Panc1 (cell line): Measurements from ENCODE around the gene TAPBP. TPM values are rescaled to one million over a fixed set of nuclear protein-coding genes. Genes with fewer than 3 reads are reported as not detected.

Source experiments
- ATAC-seq: fragments of 200-7000 bp; cut with Tn5 transposase; 2 replicates; pipeline ENCODE4 v1.9.1; 2020; ENCODE audit warnings: mild to moderate bottlenecking, moderate library complexity
- BruUV-seq: library from RNA; stranded (reverse); fragments of 400-500 nt; replicated peaks from 2 replicates; lab custom pipeline; 2021; lab: Mats Ljungman, UMichigan
- CTCF ChIA-PET: fragments of 300-600 bp; sonication (Branson Sonifier 250); formaldehyde crosslinking; loops from one replicate; lab custom pipeline; 2022; ENCODE audit warnings: antibody characterized with exemption; lab: Charles Lee
- POLR2A ChIA-PET: fragments of 300-600 bp; sonication (Branson Sonifier 250); formaldehyde crosslinking; loops from one replicate; lab custom pipeline; 2022; ENCODE audit warnings: antibody characterized with exemption; lab: Charles Lee
- DNase-seq: peaks from one replicate; pipeline ENCODE4 v3.0.0-alpha.2; 2010; ENCODE audit warnings: low read depth, low spot score
- H3K27ac ChIP-seq: 2 replicates; pipeline ENCODE4 v1.5.1; 2011; ENCODE audit warnings: mild to moderate bottlenecking, low read length, inconsistent platforms
- H3K27me3 ChIP-seq: fragments of 200-500 bp; sonication (Bioruptor generic); 2 replicates; pipeline ENCODE4 v1.6.0; 2014; ENCODE audit warnings: low read length, inconsistent platforms; ENCODE audit not compliant: control insufficient read depth, insufficient read depth
- H3K36me3 ChIP-seq: fragments of 200-500 bp; sonication (Bioruptor generic); 2 replicates; pipeline ENCODE4 v1.5.1; 2014; ENCODE audit warnings: inconsistent platforms, mild to moderate bottlenecking, low read length, moderate library complexity; ENCODE audit not compliant: control insufficient read depth, insufficient read depth
- H3K4me1 ChIP-seq: 2 replicates; pipeline ENCODE4 v1.5.1; 2011; ENCODE audit warnings: inconsistent platforms, mild to moderate bottlenecking, low read length, moderate library complexity; ENCODE audit not compliant: control insufficient read depth, insufficient read depth
- H3K4me3 ChIP-seq, 2 experiments: 2 replicates each; pipeline ENCODE4 v1.5.1; 2011 to 2012; ENCODE audit warnings: low read depth in 2 of 2, low read length in 2 of 2, mild to moderate bottlenecking in 2 of 2, inconsistent platforms in 1 of 2, moderate library complexity in 1 of 2
- H3K9me3 ChIP-seq: fragments of 200-500 bp; sonication (Bioruptor generic); 2 replicates; pipeline ENCODE4 v1.5.1; 2014; ENCODE audit warnings: low read depth, mild to moderate bottlenecking, inconsistent platforms, low read length, moderate library complexity; ENCODE audit not compliant: control insufficient read depth, insufficient read depth
- POLR2AphosphoS5 ChIP-seq: IDR thresholded peaks from 2 replicates; pipeline ENCODE4 v1.6.1; 2012; ENCODE audit warnings: mild to moderate bottlenecking, low read depth, low read length, moderate library complexity
- SIN3A ChIP-seq: IDR thresholded peaks from 2 replicates; pipeline ENCODE4 v1.6.1; 2012; ENCODE audit warnings: low read depth, mild to moderate bottlenecking, low read length, moderate library complexity, borderline replicate concordance; ENCODE audit not compliant: insufficient read depth
- TCF7L2 ChIP-seq: IDR thresholded peaks from 2 replicates; pipeline ENCODE4 v1.6.1; 2011; ENCODE audit warnings: mild to moderate bottlenecking, low read depth, low read length, inconsistent platforms
- in situ Hi-C: cut with HindIII; loops from 2 replicates; pipeline ENCODE4 v1.10.0; 2016; ENCODE audit warnings: low sequenced_read_pairs, low pct_unique_long_range_greater_than_20kb
- intact Hi-C: fragments of 100-400 bp; cut with micrococcal nuclease; formaldehyde crosslinking; loops from one replicate; pipeline ENCODE4 v1.10.0; 2022; ENCODE audit not compliant: unreplicated experiment
- total RNA-seq: library from RNA; stranded (reverse); gene quantifications from one replicate; pipeline ENCODE4 v1.2.1, GENCODE V29; 2021; ENCODE audit not compliant: unreplicated experiment
- TF ChIP-seq, protein P1 (sequence below), 2 experiments: IDR thresholded peaks; 2 replicates each; pipeline ENCODE4 v1.6.1; 2011 to 2012; ENCODE audit warnings: low read depth in 2 of 2, control low read depth in 1 of 2, low read length in 1 of 2, mild to moderate bottlenecking in 1 of 2, moderate library complexity in 1 of 2; ENCODE audit not compliant: insufficient read depth in 1 of 2
- TF ChIP-seq, protein P2 (sequence below): fragments of 450-650 bp; IDR thresholded peaks from 2 replicates; pipeline ENCODE4 v1.5.1; 2017; ENCODE audit warnings: mild to moderate bottlenecking

The TAPBP gene
- total RNA-seq, 1 experiment from 2014 or later = 246 TPM

DNA sequence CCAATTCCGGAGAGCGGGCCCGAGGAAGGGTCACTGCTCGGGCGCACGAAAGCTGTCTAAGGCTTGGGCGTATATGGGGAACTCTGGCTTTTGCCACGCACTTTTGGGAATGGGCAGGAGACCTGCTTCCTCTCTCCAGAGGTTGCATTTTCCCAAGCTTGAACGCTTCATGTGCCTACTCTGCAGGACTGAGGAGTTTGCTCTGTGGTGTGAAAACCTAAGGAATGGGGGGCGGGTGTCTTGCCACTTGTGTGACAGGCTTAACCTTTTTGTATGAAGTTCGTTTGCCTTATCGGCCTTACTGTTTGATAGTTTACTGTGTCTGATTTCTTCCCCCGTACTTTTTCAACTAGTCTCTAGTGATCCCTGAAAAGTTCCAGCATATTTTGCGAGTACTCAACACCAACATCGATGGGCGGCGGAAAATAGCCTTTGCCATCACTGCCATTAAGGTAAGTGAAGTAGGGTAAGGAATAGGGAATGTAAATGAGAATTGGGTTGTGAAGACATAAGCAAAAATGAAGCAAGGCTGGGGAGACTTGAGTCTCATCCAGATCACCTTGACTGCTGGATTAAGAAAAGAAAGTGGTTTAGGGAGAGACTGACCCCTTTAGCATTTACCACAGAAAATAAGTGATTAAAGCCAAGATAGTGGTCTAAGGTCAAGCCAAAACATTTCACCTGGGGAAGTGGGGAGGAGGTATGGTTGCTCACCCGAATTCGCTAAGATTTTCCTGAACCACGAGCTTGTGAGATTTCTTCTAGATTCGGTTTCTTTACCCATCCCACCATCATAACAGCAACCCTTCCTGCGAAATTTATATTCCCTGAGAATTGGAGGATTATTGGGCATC lies 41.4 kb downstream of the TAPBP start:
- peak overlapping the region; percentile 97 for H3K4me3 ChIP-seq
- ChIA-PET CTCF (no interaction called here), POLR2A (interaction anchor here (0.6 to 1.3 kb wide), 4 partner anchors 11 to 328 kb away, joined by 3 to 13 read pairs (median 4); no protein-coding TSS in a partner anchor)
- H3K36me3 ChIP-seq = peaks cover 35% of the 10 kb centered on the region
- no peaks in the 10 kb centered on the region for H3K9me3 ChIP-seq
- peaks cover 30% of the 10 kb centered on the region for H3K4me1 ChIP-seq
- TF ChIP-seq SIN3A (no peak; the same call in 1 of the 2 replicates), POLR2AphosphoS5 (peak; percentile 38; the same call in 1 of the 2 replicates)
- intact Hi-C loops (no loop called here), in situ Hi-C loops (no loop called here)
- DNase-seq (no peak), ATAC-seq (peak; percentile 20)
- TSS peak; percentile 92 for BruUV-seq
- peak overlapping the region; percentile 100 for H3K27ac ChIP-seq
- H3K27me3 ChIP-seq = no peaks in the 10 kb centered on the region

DNA sequence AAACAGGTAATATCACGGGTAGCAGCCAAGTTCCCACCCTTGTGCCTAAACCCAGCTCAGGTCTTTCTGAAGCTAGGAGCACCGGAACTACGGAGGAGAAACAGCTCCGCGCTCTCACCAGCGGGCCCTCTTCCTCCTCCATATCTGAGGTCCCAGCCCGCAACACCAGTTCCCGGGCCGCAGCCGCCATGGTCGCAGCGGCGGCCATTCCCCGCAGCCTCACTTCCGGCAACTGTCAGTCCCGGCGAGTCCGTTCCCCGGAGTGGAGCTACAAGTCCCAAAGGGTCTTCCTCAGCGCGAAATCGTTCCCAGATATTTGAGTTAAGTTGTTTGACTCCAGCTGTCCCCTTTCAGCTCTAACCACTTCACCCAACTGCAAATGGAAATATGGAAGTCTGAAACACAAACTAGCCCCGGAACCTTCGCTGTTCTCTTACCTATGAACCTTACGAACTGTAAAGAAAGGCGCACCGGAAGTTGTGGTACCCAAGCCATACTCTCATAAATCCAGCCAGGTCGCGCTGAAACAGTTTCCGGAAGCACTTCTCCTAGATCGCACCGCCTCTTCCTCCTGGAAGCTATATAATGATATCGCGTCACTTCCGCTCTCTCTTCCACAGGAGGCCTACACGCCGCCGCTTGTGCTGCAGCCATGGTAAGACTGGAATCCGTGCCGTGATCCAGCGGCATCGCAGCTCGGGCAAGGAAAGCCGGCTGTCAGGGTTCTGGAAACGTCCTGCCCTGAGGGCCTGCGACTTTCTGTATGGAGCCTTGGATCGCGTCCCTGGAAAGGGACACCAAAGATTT lies 42.2 kb downstream of the TAPBP start, which contains the start of the genes RPS18 and VPS52:
RPS18 (plus strand) TSS at position 608 of the 807 bp plus-strand sequence; CDS start at position 653, 45 bp downstream.
VPS52 (minus strand) TSS at position 409 of the 807 bp plus-strand sequence; CDS start at position 208, 201 bp downstream.
- Histone ChIP-seq H3K36me3 (peaks cover 37% of the 10 kb centered on the region), H3K27ac (peak within 1 kb of the TSS; percentile 100), H3K4me1 (peaks cover 28% of the 10 kb centered on the region), H3K9me3 (no peaks in the 10 kb centered on the region), H3K4me3 (peak within 1 kb of the TSS; percentile 97), H3K27me3 (no peaks in the 10 kb centered on the region)
- POLR2A ChIA-PET = interaction anchor here (0.6 to 1.3 kb wide), 7 partner anchors 10 to 327 kb away, joined by 3 to 13 read pairs (median 4); no protein-coding TSS in a partner anchor
- ATAC-seq (peak; percentile 93), DNase-seq (peak; percentile 93)
- peak; percentile 21; the same call in 1 of the 2 replicates for TF ChIP-seq TCF7L2
- peak; percentile 100 for TF ChIP-seq POLR2AphosphoS5
- TF ChIP-seq, protein P1, sequence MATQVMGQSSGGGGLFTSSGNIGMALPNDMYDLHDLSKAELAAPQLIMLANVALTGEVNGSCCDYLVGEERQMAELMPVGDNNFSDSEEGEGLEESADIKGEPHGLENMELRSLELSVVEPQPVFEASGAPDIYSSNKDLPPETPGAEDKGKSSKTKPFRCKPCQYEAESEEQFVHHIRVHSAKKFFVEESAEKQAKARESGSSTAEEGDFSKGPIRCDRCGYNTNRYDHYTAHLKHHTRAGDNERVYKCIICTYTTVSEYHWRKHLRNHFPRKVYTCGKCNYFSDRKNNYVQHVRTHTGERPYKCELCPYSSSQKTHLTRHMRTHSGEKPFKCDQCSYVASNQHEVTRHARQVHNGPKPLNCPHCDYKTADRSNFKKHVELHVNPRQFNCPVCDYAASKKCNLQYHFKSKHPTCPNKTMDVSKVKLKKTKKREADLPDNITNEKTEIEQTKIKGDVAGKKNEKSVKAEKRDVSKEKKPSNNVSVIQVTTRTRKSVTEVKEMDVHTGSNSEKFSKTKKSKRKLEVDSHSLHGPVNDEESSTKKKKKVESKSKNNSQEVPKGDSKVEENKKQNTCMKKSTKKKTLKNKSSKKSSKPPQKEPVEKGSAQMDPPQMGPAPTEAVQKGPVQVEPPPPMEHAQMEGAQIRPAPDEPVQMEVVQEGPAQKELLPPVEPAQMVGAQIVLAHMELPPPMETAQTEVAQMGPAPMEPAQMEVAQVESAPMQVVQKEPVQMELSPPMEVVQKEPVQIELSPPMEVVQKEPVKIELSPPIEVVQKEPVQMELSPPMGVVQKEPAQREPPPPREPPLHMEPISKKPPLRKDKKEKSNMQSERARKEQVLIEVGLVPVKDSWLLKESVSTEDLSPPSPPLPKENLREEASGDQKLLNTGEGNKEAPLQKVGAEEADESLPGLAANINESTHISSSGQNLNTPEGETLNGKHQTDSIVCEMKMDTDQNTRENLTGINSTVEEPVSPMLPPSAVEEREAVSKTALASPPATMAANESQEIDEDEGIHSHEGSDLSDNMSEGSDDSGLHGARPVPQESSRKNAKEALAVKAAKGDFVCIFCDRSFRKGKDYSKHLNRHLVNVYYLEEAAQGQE (IDR thresholded peaks at IDR 0.05; ENCODE audit: insufficient read depth in 1 of 2, low read depth in 2 of 2, low read length in 1 of 2) = peak; percentile 18 to 62; a peak in 2 of 4 replicates
- TF ChIP-seq, protein P2, sequence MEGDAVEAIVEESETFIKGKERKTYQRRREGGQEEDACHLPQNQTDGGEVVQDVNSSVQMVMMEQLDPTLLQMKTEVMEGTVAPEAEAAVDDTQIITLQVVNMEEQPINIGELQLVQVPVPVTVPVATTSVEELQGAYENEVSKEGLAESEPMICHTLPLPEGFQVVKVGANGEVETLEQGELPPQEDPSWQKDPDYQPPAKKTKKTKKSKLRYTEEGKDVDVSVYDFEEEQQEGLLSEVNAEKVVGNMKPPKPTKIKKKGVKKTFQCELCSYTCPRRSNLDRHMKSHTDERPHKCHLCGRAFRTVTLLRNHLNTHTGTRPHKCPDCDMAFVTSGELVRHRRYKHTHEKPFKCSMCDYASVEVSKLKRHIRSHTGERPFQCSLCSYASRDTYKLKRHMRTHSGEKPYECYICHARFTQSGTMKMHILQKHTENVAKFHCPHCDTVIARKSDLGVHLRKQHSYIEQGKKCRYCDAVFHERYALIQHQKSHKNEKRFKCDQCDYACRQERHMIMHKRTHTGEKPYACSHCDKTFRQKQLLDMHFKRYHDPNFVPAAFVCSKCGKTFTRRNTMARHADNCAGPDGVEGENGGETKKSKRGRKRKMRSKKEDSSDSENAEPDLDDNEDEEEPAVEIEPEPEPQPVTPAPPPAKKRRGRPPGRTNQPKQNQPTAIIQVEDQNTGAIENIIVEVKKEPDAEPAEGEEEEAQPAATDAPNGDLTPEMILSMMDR = no peak
- TF ChIP-seq SIN3A = peak; percentile 71; the same call in 1 of the 2 replicates
- in situ Hi-C loops (no loop called here), intact Hi-C loops (no loop called here)
- BruUV-seq = TSS peak; percentile 94
- CTCF ChIA-PET = no interaction called here
